ENCODE measurements around the gene GNG5.

GRCh38 chr1:84524590-84524989 lies 18.2 kb upstream of the GNG5 start:
- TF ChIP-seq CTCF (IDR thresholded peaks at IDR 0.05; ENCODE audit: insufficient read depth, low read length), result no peak
- TF ChIP-seq POLR2AphosphoS5 (IDR thresholded peaks at IDR 0.05; ENCODE audit: low read depth), result no peak
- TF ChIP-seq REST (IDR thresholded peaks at IDR 0.05; ENCODE audit: insufficient replicate concordance, low read depth), result no peak
- TF ChIP-seq GABPA (IDR thresholded peaks at IDR 0.05; ENCODE audit: low read depth), result no peak
- no peak for TF ChIP-seq SPI1 (IDR thresholded peaks at IDR 0.05; ENCODE audit: borderline replicate concordance, low read depth)

All from HL-60 (cell line).